Peyer's patch (tissue), 4 donors: ENCODE data around the gene TRAF6.

ENCODE experiments used
- POLR2A ChIP-seq, 2 donors: fragments of 450-650 bp; IDR thresholded peaks; one replicate each; pipeline ENCODE4 v1.5.1; 2017; ENCODE audit warnings: antibody characterized with exemption in 2 of 2, mild to moderate bottlenecking in 2 of 2, moderate library complexity in 2 of 2
- TF ChIP-seq, protein P1 (sequence below), 6 experiments: fragments of 450-650 bp in 4 of 6; fragments of 200-600 bp in 2 of 6; sonication (generic) in 1 of 6; IDR thresholded peaks; one replicate each; pipeline ENCODE4 v1.5.1; 2017 to 2019; ENCODE audit warnings: antibody characterized with exemption in 6 of 6, mild to moderate bottlenecking in 3 of 6, moderate library complexity in 1 of 6

DNA sequence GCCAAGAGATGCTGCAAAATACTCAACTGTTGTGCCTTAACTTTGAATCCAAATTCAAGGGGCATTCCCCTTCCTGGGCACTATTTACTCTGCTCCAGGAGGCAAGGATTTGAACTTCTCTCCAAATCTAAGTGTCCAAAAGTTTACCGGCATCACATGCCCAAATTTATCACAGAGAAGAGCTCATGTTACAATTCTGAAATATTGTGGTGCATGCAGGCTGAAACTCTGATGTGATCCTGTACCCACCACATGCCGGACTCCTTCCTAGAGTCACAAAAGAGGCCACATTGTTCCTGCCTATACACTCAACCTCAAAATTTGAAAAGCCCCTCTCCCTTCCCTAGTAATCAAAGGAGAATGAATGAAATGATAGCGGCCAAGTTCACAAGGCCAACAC, 1.3 kb downstream of the TRAF6 start:
- TF ChIP-seq, protein P1, sequence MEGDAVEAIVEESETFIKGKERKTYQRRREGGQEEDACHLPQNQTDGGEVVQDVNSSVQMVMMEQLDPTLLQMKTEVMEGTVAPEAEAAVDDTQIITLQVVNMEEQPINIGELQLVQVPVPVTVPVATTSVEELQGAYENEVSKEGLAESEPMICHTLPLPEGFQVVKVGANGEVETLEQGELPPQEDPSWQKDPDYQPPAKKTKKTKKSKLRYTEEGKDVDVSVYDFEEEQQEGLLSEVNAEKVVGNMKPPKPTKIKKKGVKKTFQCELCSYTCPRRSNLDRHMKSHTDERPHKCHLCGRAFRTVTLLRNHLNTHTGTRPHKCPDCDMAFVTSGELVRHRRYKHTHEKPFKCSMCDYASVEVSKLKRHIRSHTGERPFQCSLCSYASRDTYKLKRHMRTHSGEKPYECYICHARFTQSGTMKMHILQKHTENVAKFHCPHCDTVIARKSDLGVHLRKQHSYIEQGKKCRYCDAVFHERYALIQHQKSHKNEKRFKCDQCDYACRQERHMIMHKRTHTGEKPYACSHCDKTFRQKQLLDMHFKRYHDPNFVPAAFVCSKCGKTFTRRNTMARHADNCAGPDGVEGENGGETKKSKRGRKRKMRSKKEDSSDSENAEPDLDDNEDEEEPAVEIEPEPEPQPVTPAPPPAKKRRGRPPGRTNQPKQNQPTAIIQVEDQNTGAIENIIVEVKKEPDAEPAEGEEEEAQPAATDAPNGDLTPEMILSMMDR (IDR thresholded peaks at IDR 0.05), result no peak
- TF ChIP-seq POLR2A (IDR thresholded peaks at IDR 0.05), result no peak
